Activated CD8-positive, alpha-beta memory T cell treated with anti-CD3 and anti-CD28 coated beads for 36 hours (primary cell): ENCODE data around the gene LNX2. TPM values are rescaled to one million over a fixed set of nuclear protein-coding genes. Genes with fewer than 3 reads are reported as not detected.
"Not testable (repeated sequence)": the region's sequence is repeated elsewhere in the genome, so short reads cannot be mapped to it uniquely, and the experiment has no call there.

Source experiments
- CTCF ChIA-PET: fragments of 350-600 bp; sonication (Branson Sonifier 250); formaldehyde crosslinking; loops from one replicate; lab custom pipeline; 2021; ENCODE audit warnings: antibody characterized with exemption; lab: Charles Lee
- POLR2A ChIA-PET: fragments of 350-600 bp; sonication (Branson Sonifier 250); formaldehyde crosslinking; loops from one replicate; lab custom pipeline; 2021; ENCODE audit warnings: antibody characterized with exemption; lab: Charles Lee
- total RNA-seq, 2 experiments: library from RNA; stranded (reverse); gene quantifications; one replicate each; pipeline ENCODE4 v1.2.3, GENCODE V29; 2021

LNX2 gene
- total RNA-seq, 2 experiments from 2014 or later: 4.3 to 4.4 TPM

DNA sequence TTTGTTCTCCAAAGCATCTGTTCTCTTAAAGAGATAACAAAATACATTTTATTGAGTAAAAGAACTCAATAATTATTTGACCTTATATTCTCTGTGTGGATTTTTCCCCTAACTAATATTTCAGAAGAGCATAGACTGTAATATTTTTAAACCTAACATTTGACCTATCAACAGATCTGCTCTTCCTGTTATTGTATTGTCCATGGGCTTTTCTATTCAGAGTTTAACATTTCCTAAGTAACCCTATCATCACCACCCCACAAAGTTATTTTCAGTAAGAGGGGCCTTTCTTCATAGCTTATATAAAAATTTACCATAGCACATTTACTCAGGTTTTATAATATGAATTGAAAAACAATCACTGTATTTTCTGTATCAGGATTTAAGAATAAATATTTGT lies 18.9 kb upstream of the LNX2 start:
- CTCF ChIA-PET: no interaction called here
- POLR2A ChIA-PET: interaction anchor here (0.6 kb wide), 1 partner anchor 14 kb away, joined by 6 read pairs; no protein-coding TSS in a partner anchor

GRCh38 chr13:27638521-27638920 lies 18.2 kb upstream of the LNX2 start:
- ChIA-PET CTCF (no interaction called here), POLR2A (interaction anchor here (0.5 kb wide), 1 partner anchor 13 kb away, joined by 3 read pairs; no protein-coding TSS in a partner anchor)

DNA sequence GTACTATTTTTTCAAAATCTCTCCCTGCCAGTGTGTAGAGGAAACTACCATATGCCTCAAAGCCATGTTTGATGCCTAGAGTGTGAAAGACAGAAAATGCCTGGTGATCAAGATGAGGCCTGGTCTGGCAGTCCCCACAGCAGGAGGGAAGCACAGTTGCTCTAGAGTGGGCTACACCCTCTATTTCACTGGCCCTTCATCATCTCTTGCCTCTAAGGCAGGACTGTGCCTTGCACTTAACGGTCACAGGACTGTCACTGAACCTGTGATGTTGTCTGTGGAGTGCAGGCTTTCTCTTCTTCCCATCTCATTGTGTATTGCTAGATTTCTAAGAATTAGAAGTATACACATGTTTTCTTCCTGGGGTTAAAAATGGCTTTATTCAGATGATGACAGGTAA lies 17.7 kb upstream of the LNX2 start:
- POLR2A ChIA-PET: interaction anchor here (0.5 kb wide), 1 partner anchor 13 kb away, joined by 3 read pairs; no protein-coding TSS in a partner anchor
- CTCF ChIA-PET: no interaction called here

DNA sequence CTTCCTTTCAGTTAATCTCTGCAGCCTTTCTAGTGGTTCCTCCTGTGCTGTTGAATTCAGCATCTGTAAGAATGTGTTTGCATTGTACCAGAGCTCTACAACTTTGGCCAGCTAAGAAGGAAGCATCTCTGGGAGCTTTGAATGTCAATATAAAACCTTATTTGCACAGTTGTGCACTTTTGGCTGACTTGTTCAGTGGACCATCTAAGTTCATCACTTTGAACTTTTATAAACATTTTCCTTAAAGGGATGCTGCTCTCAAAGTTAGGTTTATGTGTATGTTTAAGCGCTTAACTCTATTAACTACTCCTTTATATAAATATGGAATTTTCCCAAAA lies 16.9 kb upstream of the LNX2 start:
- CTCF ChIA-PET: interaction anchor here (0.8 kb wide), 1 partner anchor 189 kb away, joined by 3 read pairs; no protein-coding TSS in a partner anchor
- POLR2A ChIA-PET: no interaction called here

- POLR2A ChIA-PET: no interaction called here
- CTCF ChIA-PET: interaction anchor here (0.8 kb wide), 1 partner anchor 190 kb away, joined by 3 read pairs; no protein-coding TSS in a partner anchor
Measured at GRCh38 chr13:27636589-27637288, 16.4 kb upstream of the LNX2 start.

DNA sequence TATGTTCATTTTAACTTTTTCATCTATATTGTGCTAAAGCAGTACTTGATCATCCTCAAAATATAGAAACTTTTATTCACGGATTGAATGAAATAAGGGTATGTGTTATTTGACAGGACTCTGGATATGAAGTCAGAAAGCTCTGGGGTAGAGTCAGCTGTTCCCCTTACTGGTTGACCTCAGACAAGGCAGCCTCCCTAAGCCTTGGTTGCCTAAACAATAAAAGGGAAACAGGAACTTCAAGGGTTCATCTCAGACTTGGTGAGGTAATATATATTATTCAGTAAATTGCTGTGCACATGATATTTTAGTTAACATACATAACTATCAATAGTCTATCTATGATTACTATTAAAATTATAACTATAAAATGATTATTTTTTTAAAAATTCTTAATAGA lies 14.9 kb upstream of the LNX2 start:
- POLR2A ChIA-PET: interaction anchor here (0.7 kb wide), 1 partner anchor 54 kb away, joined by 11 read pairs; no protein-coding TSS in a partner anchor
- CTCF ChIA-PET: no interaction called here

- CTCF ChIA-PET: no interaction called here
- POLR2A ChIA-PET: interaction anchor here (0.7 kb wide), 1 partner anchor 53 kb away, joined by 11 read pairs; no protein-coding TSS in a partner anchor
Measured at GRCh38 chr13:27634791-27635190, 14.5 kb upstream of the LNX2 start.

GRCh38 chr13:27634231-27634630 lies 13.9 kb upstream of the LNX2 start:
- ChIA-PET CTCF (no interaction called here), POLR2A (interaction anchor here (1.2 kb wide), 1 partner anchor 13 kb away, joined by 4 read pairs; no protein-coding TSS in a partner anchor)

- ChIA-PET POLR2A (interaction anchor here (0.6 kb wide), 1 partner anchor 1086 kb away, joined by 3 read pairs; the partner anchor contains the start of gene SLC46A3), CTCF (interaction anchor here (1.0 kb wide), 1 partner anchor 16 kb away, joined by 3 read pairs; no protein-coding TSS in a partner anchor)
Measured at GRCh38 chr13:27632648-27633047, 12.3 kb upstream of the LNX2 start.

DNA sequence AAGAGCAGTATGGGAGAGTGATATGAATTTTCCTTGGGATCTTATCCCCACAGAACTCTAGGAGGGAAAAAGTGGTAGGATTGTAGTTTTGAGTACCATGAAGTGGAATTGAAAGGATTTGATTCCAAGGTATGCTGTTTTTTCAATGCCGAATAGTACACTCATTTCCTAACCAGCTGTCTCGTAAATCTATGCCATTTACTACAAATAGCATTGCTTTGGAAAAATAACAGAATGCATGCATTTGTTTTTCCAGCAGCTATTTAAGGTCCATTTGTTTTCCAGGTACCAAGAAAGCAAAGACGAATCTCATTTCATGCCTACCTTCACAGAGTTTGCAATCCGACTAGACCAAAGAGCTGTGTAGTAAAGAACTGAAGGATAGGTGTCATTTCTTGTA lies 11.9 kb upstream of the LNX2 start:
- CTCF ChIA-PET: interaction anchor here (1.0 kb wide), 1 partner anchor 16 kb away, joined by 3 read pairs; no protein-coding TSS in a partner anchor

DNA sequence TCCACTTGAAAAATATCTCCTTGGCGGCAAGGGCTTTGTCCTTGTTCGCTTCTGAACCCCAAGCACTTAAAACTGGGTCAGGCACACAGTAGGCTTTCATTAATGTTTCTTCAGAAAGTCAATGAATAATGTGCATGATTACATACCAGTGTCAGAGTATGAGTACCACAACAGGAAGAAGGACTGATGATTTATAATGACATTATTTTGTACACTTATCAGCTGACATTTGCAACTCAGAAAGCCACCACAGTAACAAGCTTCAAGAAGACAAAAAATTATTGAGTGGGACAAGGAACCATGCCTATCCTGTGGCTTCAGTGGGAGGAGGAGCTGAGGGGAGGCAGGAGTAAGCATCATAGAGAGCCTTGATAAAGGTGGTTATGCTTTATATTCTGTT lies 11.3 kb upstream of the LNX2 start:
- CTCF ChIA-PET: interaction anchor here (1.0 kb wide), 1 partner anchor 17 kb away, joined by 3 read pairs; no protein-coding TSS in a partner anchor

More for the DNA sequence above, 11.9 kb upstream of the LNX2 start:
- POLR2A ChIA-PET: interaction anchor here (0.6 kb wide), 1 partner anchor 1086 kb away, joined by 3 read pairs; the partner anchor contains the start of gene SLC46A3

DNA sequence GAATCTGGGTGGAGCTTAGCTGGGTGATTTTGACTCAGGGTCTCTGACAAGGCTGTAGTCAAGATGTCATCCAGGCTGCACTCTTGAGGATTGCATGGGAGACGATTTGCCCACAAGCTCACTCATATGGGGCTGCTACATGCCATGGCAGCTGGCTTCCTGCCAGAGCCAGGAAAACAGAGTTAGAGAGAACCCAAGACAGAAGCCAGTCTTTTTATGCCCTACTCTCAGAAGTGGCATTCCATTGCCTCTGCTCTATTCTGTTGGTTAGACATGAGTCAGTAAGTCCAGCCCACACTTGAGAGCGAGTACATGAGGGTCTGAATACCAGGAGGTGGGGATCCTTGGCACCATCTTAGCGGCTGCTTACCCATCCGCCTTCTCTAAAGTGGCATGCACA lies 10.8 kb upstream of the LNX2 start:
- POLR2A ChIA-PET: interaction anchor here (0.7 to 1.0 kb wide), 2 partner anchors 10 to 1436 kb away, joined by 3 read pairs; no protein-coding TSS in a partner anchor
- CTCF ChIA-PET: no interaction called here

More for the DNA sequence above, 11.3 kb upstream of the LNX2 start:
- POLR2A ChIA-PET: no interaction called here

DNA sequence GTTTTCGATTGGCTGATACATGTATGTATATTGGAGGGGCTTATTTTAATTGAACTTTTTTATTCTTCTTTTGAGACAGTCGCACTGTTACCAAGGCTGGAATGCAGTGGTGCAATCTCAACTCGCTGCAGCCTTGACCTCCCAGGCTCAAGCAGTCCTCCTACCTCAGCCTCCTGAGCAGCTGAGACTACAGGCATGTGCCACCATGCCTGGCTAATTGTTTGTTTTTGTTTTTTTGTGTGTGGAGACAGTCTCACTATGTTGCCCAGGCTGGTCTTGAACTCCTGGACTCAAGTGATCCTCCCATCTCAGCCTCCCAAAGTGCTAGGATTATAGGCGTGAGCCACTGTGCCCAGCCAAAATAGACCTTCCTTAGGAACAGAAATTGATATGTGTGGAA lies 8.4 kb upstream of the LNX2 start:
- CTCF ChIA-PET: not testable (repeated sequence)
- POLR2A ChIA-PET: interaction anchor here (0.7 kb wide), 1 partner anchor 38 kb away, joined by 3 read pairs; no protein-coding TSS in a partner anchor

- POLR2A ChIA-PET: interaction anchor here (0.7 kb wide), 1 partner anchor 39 kb away, joined by 3 read pairs; no protein-coding TSS in a partner anchor
- CTCF ChIA-PET: no interaction called here
Measured at GRCh38 chr13:27628081-27628480, 7.8 kb upstream of the LNX2 start.

DNA sequence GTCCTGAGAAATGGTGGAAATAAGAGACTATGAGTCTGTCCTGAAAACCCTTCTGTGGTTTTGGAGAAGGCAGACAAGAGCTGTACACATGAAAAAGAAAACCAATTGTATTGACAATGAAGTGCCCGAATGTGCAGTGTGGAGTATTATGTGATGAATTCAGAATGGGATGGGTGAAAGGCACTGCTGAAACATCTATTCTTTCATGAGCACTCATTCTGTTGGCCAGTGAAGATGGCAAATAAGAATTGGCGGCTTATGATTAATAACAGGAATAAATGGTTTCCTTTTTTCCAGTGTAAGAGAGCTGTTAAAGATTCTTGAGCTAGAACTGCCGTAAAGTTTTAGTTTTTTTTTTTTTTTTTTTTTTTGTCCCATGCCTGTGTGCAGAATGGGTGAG lies 7.1 kb upstream of the LNX2 start:
- CTCF ChIA-PET: interaction anchor here (0.6 kb wide), 1 partner anchor 234 kb away, joined by 3 read pairs; no protein-coding TSS in a partner anchor
- POLR2A ChIA-PET: no interaction called here

GRCh38 chr13:27625839-27626238 lies 5.5 kb upstream of the LNX2 start:
- ChIA-PET POLR2A (no interaction called here), CTCF (interaction anchor here (0.9 kb wide), 1 partner anchor 578 kb away, joined by 3 read pairs; no protein-coding TSS in a partner anchor)

DNA sequence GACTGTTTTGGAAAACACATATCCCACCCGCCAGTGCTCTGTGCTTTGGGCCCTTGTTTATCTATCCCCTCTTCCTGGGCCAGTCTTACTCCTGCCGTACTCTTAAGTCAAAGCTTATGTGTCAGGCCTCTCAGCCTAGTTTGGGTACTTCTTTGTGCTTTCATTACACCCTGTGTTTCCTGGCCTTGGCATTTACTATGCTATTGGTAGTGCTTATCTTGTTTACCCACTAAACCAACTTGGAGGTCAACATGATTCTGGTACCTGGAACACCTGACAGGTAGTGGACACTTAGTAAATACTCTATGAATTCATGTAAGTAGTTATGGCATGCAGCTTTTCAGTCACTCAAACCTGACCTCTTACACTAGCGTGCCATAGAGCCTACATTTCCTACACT lies 3.7 kb upstream of the LNX2 start:
- ChIA-PET POLR2A (no interaction called here), CTCF (no interaction called here)

GRCh38 chr13:27622881-27623280 lies 2.6 kb upstream of the LNX2 start:
- POLR2A ChIA-PET: interaction anchor here (3.3 kb wide), 1 partner anchor 197 kb away, joined by 17 read pairs; the partner anchor contains the start of gene GTF3A
- CTCF ChIA-PET: no interaction called here

DNA sequence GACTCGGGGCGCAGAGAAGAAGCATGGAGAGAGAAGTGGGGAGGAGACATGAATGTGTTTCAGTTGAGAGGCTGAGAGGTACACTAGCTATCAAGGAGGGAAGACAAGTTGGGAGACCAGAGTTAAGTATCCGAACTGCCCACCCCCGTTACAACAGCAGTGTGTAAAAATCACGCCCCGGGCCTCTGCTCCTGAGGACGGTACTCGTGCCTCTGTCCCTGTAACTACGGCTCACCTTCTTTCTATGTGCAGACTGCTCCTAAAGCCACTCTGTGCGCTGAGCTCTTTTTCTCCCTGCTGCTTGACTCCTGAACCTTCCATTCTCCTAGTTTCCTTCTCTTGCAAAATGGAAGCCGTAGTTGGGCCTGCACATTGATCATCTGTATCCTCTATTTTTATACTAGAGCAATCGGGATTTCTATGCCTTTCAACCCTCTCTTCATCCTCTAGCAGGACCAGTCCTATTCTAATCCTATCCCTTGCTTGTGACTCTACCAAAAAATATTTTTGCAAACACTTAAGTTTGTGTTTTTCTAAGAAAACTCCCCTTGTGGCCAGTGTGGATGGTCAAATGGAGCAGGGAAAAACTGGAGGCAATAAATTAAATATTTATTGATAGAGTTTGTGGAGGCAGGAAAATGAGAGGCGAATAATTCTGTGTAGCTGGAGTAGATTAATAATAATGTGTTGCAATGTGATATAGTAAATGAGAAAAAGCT lies 1.9 kb upstream of the LNX2 start:
- CTCF ChIA-PET: no interaction called here
- POLR2A ChIA-PET: interaction anchor here (0.8 to 3.3 kb wide), 2 partner anchors 172 to 196 kb away, joined by 6 to 17 read pairs; partner anchors contain the start of genes GTF3A and MTIF3
